HCT116 (cell line): ENCODE measurements around the gene CPA4. TPM values are rescaled to one million over a fixed set of nuclear protein-coding genes. Genes with fewer than 3 reads are reported as not detected.

Source experiments
- ATAC-seq: fragments of 200-7000 bp; cut with Tn5 transposase; 2 replicates; pipeline ENCODE4 v1.9.1; 2020; ENCODE audit warnings: mild to moderate bottlenecking, moderate library complexity
- BruUV-seq: library from RNA; stranded (reverse); fragments of 400-500 nt; replicated peaks from 2 replicates; lab custom pipeline; 2021; lab: Mats Ljungman, UMichigan
- CTCF ChIA-PET: fragments of 300-600 bp; sonication (Branson Sonifier 250); formaldehyde crosslinking; loops from one replicate; lab custom pipeline; 2021; ENCODE audit warnings: antibody characterized with exemption; lab: Charles Lee
- POLR2A ChIA-PET: fragments of 300-600, 350-600 bp; sonication (Branson Sonifier 250); formaldehyde crosslinking; loops from one replicate; lab custom pipeline; 2021; ENCODE audit warnings: antibody characterized with exemption; lab: Charles Lee
- RAD21 ChIA-PET, 2 experiments: fragments of 300-600 bp; sonication (Branson Sonifier 250); formaldehyde crosslinking; loops; one replicate each; lab custom pipeline; 2023; ENCODE audit warnings: low total read pairs in 2 of 2; ENCODE audit not compliant: uncharacterized antibody in 2 of 2, unreplicated experiment in 2 of 2, low non-redundant PET in 1 of 2; lab: Charles Lee
- DNase-seq: peaks from one replicate; pipeline ENCODE4 v3.0.0-alpha.2; 2010; ENCODE audit warnings: low read depth, low spot score
- H2AFZ ChIP-seq: fragments of 200-600 bp; shearing (Covaris generic), sonication (generic); 2 replicates; pipeline ENCODE4 v1.6.1; 2017; ENCODE audit warnings: low read depth, mixed run types, mixed read lengths, antibody characterized with exemption, low read length; ENCODE audit not compliant: poor library complexity, severe bottlenecking
- H3K27ac ChIP-seq: 2 replicates; pipeline ENCODE4 v1.5.1; 2012; ENCODE audit warnings: low read depth, low read length
- H3K27me3 ChIP-seq: fragments of 200-600 bp; sonication (generic); 2 replicates; pipeline ENCODE4 v1.6.1; 2016; ENCODE audit warnings: mixed run types, low read length, mixed read lengths; ENCODE audit not compliant: insufficient read depth
- H3K36me3 ChIP-seq, 2 experiments: fragments of 200-500 bp in 1 of 2; fragments of 200-600 bp in 1 of 2; sonication (Bioruptor generic) in 1 of 2; sonication (generic) in 1 of 2; 2 replicates each; pipeline versions ENCODE4 v1.5.1 to v1.6.1; 2014 to 2016; ENCODE audit warnings: low read length in 2 of 2, inconsistent platforms in 1 of 2, mixed read lengths in 1 of 2, mixed run types in 1 of 2; ENCODE audit not compliant: insufficient read depth in 2 of 2, control insufficient read depth in 1 of 2
- H3K4me1 ChIP-seq, 2 experiments: fragments of 200-600 bp in 1 of 2; sonication (generic) in 1 of 2; 2 replicates each; pipeline versions ENCODE4 v1.5.1 to v1.6.1; 2012 to 2017; ENCODE audit warnings: low read length in 2 of 2, inconsistent platforms in 1 of 2, mild to moderate bottlenecking in 1 of 2, mixed read lengths in 1 of 2, mixed run types in 1 of 2, moderate library complexity in 1 of 2; ENCODE audit not compliant: insufficient read depth in 2 of 2, control insufficient read depth in 1 of 2
- H3K4me2 ChIP-seq: fragments of 200-600 bp; sonication (generic); 2 replicates; pipeline ENCODE4 v1.6.1; 2017; ENCODE audit warnings: mixed run types, low read length, mixed read lengths
- H3K4me3 ChIP-seq, 2 experiments: fragments of 200-600 bp in 1 of 2; sonication (generic) in 1 of 2; replicated peaks in 1 of 2; 2 replicates each; pipeline ENCODE4 v1.5.1; 2011 to 2016; ENCODE audit warnings: low read length in 2 of 2, control low read depth in 1 of 2, low read depth in 1 of 2, mild to moderate bottlenecking in 1 of 2, mixed read lengths in 1 of 2, mixed run types in 1 of 2
- H3K79me2 ChIP-seq: fragments of 200-600 bp; sonication (generic); 2 replicates; pipeline ENCODE4 v1.6.1; 2017; ENCODE audit warnings: mild to moderate bottlenecking, mixed run types, low read length, moderate library complexity, mixed read lengths; ENCODE audit not compliant: insufficient read depth
- H3K9ac ChIP-seq: fragments of 200-600 bp; sonication (generic); 2 replicates; pipeline ENCODE4 v1.6.1; 2016; ENCODE audit warnings: low read length, mixed read lengths
- H3K9me2 ChIP-seq: fragments of 200-600 bp; sonication (generic), shearing (Covaris generic); 2 replicates; pipeline ENCODE4 v1.6.1; 2017; ENCODE audit warnings: mixed run types, mild to moderate bottlenecking, moderate library complexity; ENCODE audit not compliant: insufficient read depth
- H3K9me3 ChIP-seq, 2 experiments: fragments of 200-500 bp in 1 of 2; fragments of 200-600 bp in 1 of 2; sonication (Bioruptor generic) in 1 of 2; sonication (generic) in 1 of 2; 2 replicates each; pipeline ENCODE4 v1.6.1; 2014 to 2017; ENCODE audit warnings: low read length in 2 of 2, mixed read lengths in 2 of 2, inconsistent platforms in 1 of 2, low read depth in 1 of 2, mild to moderate bottlenecking in 1 of 2, mixed run types in 1 of 2, moderate library complexity in 1 of 2; ENCODE audit not compliant: control insufficient read depth in 1 of 2, insufficient read depth in 1 of 2
- H4K20me1 ChIP-seq: fragments of 200-600 bp; sonication (generic), shearing (Covaris generic); 2 replicates; pipeline ENCODE4 v1.6.1; 2017; ENCODE audit warnings: mixed run types, mild to moderate bottlenecking, moderate library complexity; ENCODE audit not compliant: insufficient read depth
- CTCF ChIP-seq, 3 experiments: fragments of 200-600 bp in 1 of 3; sonication (generic) in 1 of 3; IDR thresholded peaks in 2 of 3; conservative IDR thresholded peaks in 1 of 3; 2 replicates each; pipeline ENCODE4 v1.5.1; 2012 to 2017; ENCODE audit warnings: low read depth in 2 of 3, low read length in 2 of 3, antibody characterized with exemption in 1 of 3, borderline replicate concordance in 1 of 3, control low read depth in 1 of 3, mild to moderate bottlenecking in 1 of 3, mixed read lengths in 1 of 3, mixed run types in 1 of 3, moderate library complexity in 1 of 3; ENCODE audit not compliant: insufficient read depth in 1 of 3
- ELF1 ChIP-seq: IDR thresholded peaks from 2 replicates; pipeline ENCODE4 v1.6.1; 2012; ENCODE audit warnings: low read depth, borderline replicate concordance
- EZH2phosphoT487 ChIP-seq: fragments of 200-600 bp; IDR thresholded peaks from 2 replicates; pipeline ENCODE4 v1.6.1; 2018; ENCODE audit warnings: antibody characterized with exemption, borderline replicate concordance
- FOSL1 ChIP-seq: IDR thresholded peaks from 2 replicates; pipeline ENCODE4 v1.6.1; 2012; ENCODE audit warnings: low read depth
- POLR2A ChIP-seq: IDR thresholded peaks from 2 replicates; pipeline ENCODE4 v1.7.0; 2011; ENCODE audit warnings: borderline replicate concordance; ENCODE audit not compliant: insufficient read depth, insufficient read length; ENCODE audit errors: extremely low read depth
- REST ChIP-seq: IDR thresholded peaks from 2 replicates; pipeline ENCODE4 v1.6.1; 2012; ENCODE audit warnings: low read depth
- SIN3A ChIP-seq: IDR thresholded peaks from 2 replicates; pipeline ENCODE4 v1.6.1; 2012; ENCODE audit warnings: low read depth
- TCF7L2 ChIP-seq: IDR thresholded peaks from 2 replicates; pipeline ENCODE4 v1.7.0; 2011; ENCODE audit warnings: borderline replicate concordance, inconsistent platforms; ENCODE audit not compliant: insufficient read depth, insufficient read length; ENCODE audit errors: extremely low read depth
- YY1 ChIP-seq: IDR thresholded peaks from 2 replicates; pipeline ENCODE4 v1.6.1; 2011; ENCODE audit warnings: low read length, low read depth, moderate library complexity, mild to moderate bottlenecking; ENCODE audit not compliant: insufficient replicate concordance; ENCODE audit errors: extremely low read depth
- ZBTB33 ChIP-seq: IDR thresholded peaks from 2 replicates; pipeline ENCODE4 v1.6.1; 2011; ENCODE audit warnings: mild to moderate bottlenecking, low read length, moderate library complexity; ENCODE audit not compliant: insufficient replicate concordance; ENCODE audit errors: extremely low read depth
- ZFX ChIP-seq: fragments of 450-650 bp; IDR thresholded peaks from 2 replicates; pipeline ENCODE4 v1.6.1; 2017
- intact Hi-C: fragments of 100-400 bp; cut with micrococcal nuclease; formaldehyde crosslinking; loops from 2 replicates; pipeline ENCODE4 v1.10.0; 2022
- total RNA-seq: library from RNA; stranded (reverse); gene quantifications from one replicate; pipeline ENCODE4 v1.2.1, GENCODE V29; 2021; ENCODE audit not compliant: unreplicated experiment

Gene CPA4
- total RNA-seq, 1 experiment from 2014 or later: 38.7 TPM

DNA sequence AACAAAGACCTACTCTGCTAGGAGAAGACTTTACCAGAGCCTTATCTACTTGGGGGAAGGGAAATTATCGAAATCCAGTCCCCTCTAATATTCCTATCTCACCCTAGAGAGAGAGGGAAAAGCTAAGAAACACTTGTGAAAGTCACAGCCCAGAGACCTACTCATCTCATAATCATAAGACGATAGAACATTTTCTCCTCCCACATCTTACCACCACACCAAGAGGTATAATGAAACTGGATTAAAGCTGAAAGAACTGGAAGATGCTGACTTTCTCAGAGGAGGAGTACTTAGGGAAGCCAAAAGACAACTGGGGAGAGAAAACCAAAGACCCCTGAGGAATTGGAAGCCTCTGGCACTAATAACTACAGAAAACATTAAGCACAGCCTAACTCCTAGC is 40.9 kb downstream of the CPA4 start (continued):
- TF ChIP-seq CTCF (IDR thresholded peaks at IDR 0.05 in 2 of 3, conservative IDR thresholded peaks at IDR 0.05 in 1 of 3; ENCODE audit: borderline replicate concordance in 1 of 3, insufficient read depth in 1 of 3, low read depth in 2 of 3, low read length in 2 of 3): no peak
- TF ChIP-seq ELF1: no peak

DNA sequence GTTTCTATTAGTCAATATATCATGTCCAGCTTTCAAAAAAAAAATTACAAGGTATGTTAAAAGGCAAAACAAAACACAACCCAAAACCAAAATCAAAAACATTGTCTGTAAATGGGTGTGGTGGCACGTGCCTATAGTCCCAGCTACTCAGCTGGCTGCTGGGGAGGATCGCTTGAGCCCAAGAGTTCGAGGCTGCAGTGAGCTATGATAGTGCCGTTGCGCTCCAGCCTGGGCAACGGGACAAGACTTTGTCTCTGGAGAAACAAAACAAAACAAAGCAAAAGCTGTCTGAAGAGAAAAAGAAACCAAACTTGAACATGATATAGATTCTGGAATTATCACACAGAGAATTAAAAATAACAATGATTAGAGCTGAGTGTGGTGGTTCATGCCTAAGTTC is 41.3 kb downstream of the CPA4 start:
- CTCF ChIA-PET: no interaction called here
- no TSS peak for BruUV-seq
- Histone ChIP-seq H3K9me2 (no peaks in the 10 kb centered on the region), H2AFZ (no peak overlapping the region), H3K9ac (no peak overlapping the region), H3K4me3 (no peak overlapping the region), H3K4me2 (no peak overlapping the region), H3K79me2 (no peaks in the 10 kb centered on the region), H3K4me1 (no peaks in the 10 kb centered on the region), H3K9me3 (no peaks in the 10 kb centered on the region), H3K27me3 (no peaks in the 10 kb centered on the region), H3K27ac (no peak overlapping the region), H4K20me1 (no peaks in the 10 kb centered on the region), H3K36me3 (no peaks in the 10 kb centered on the region)
- ATAC-seq (no peak), DNase-seq (no peak)
- intact Hi-C loops: no loop called here
- RAD21 ChIA-PET: no interaction called here
- TF ChIP-seq ZFX: no peak
- no peak for TF ChIP-seq FOSL1
- TF ChIP-seq YY1: no peak
- TF ChIP-seq REST: no peak
- no peak for TF ChIP-seq CTCF (IDR thresholded peaks at IDR 0.05 in 2 of 3, conservative IDR thresholded peaks at IDR 0.05 in 1 of 3; ENCODE audit: borderline replicate concordance in 1 of 3, insufficient read depth in 1 of 3, low read depth in 2 of 3, low read length in 2 of 3)
- no peak for TF ChIP-seq TCF7L2
- no peak for TF ChIP-seq POLR2A
- TF ChIP-seq SIN3A: no peak
- TF ChIP-seq EZH2phosphoT487: no peak
- no peak for TF ChIP-seq ZBTB33
- POLR2A ChIA-PET: no interaction called here
